Chondrocyte (in vitro differentiated cells): ENCODE measurements around the gene APP. TPM values are rescaled to one million over a fixed set of nuclear protein-coding genes. Genes with fewer than 3 reads are reported as not detected.
A peak's percentile ranks its signal among the peaks of the same experiment; 100 is the strongest.

Experiments used
- DNase-seq: peaks from one replicate; pipeline ENCODE4 v3.0.0; 2021; ENCODE audit warnings: mixed read lengths, low spot score
- H3K27ac Mint-ChIP-seq: one replicate; pipeline ENCODE4 v1.8.0; 2021; ENCODE audit warnings: mild to moderate bottlenecking, moderate library complexity, mixed read lengths; ENCODE audit not compliant: unreplicated experiment
- H3K27me3 Mint-ChIP-seq: 2 replicates; pipeline ENCODE4 v1.8.0; 2021; ENCODE audit warnings: low read depth, mixed read lengths
- H3K36me3 Mint-ChIP-seq: 2 replicates; pipeline ENCODE4 v1.8.0; 2021; ENCODE audit warnings: low read depth, mixed read lengths
- H3K4me1 Mint-ChIP-seq: 2 replicates; pipeline ENCODE4 v1.8.0; 2021; ENCODE audit warnings: low read depth, mild to moderate bottlenecking, mixed read lengths
- H3K4me3 Mint-ChIP-seq: one replicate; pipeline ENCODE4 v1.8.0; 2021; ENCODE audit warnings: mild to moderate bottlenecking, moderate library complexity, mixed read lengths; ENCODE audit not compliant: unreplicated experiment
- H3K9me3 Mint-ChIP-seq: 2 replicates; pipeline ENCODE4 v1.8.0; 2021; ENCODE audit warnings: low read depth, mixed read lengths
- CTCF ChIP-seq: fragments of 200-600 bp; sonication (generic); IDR thresholded peaks from 2 replicates; pipeline ENCODE4 v1.5.0; 2021; ENCODE audit warnings: antibody characterized with exemption, mild to moderate bottlenecking, moderate library complexity
- total RNA-seq: library from RNA; stranded (reverse); gene quantifications from 3 replicates; pipeline ENCODE4 v1.2.1, GENCODE V29; 2021

The APP gene
- total RNA-seq, 1 donor from 2014 or later, result 442 TPM

- no peak overlapping the region for H3K4me3 Mint-ChIP-seq
- peak overlapping the region; percentile 45 for H3K27ac Mint-ChIP-seq
- H3K36me3 Mint-ChIP-seq, result peaks cover 1% of the 10 kb centered on the region
- H3K27me3 Mint-ChIP-seq, result no peaks in the 10 kb centered on the region
- H3K9me3 Mint-ChIP-seq, result no peaks in the 10 kb centered on the region
- no peak for TF ChIP-seq CTCF
- H3K4me1 Mint-ChIP-seq, result peaks cover 45% of the 10 kb centered on the region
- DNase-seq, result no peak
Measured at GRCh38 chr21:26115305-26115704, 55.3 kb downstream of the APP start.

- Mint-ChIP-seq H3K4me1 (peaks cover 37% of the 10 kb centered on the region), H3K9me3 (no peaks in the 10 kb centered on the region), H3K4me3 (no peak overlapping the region), H3K27ac (no peak overlapping the region), H3K36me3 (peaks cover 1% of the 10 kb centered on the region), H3K27me3 (no peaks in the 10 kb centered on the region)
- no peak for DNase-seq
- TF ChIP-seq CTCF, result no peak
Measured at GRCh38 chr21:26112975-26113374, 57.6 kb downstream of the APP start.

- Mint-ChIP-seq H3K9me3 (no peaks in the 10 kb centered on the region), H3K27ac (peak overlapping the region; percentile 41), H3K4me1 (peaks cover 34% of the 10 kb centered on the region)
Measured at GRCh38 chr21:26112127-26112742, 58.3 kb downstream of the APP start.

GRCh38 chr21:26110715-26111114 is 59.9 kb downstream of the APP start:
- H3K4me3 Mint-ChIP-seq, result no peak overlapping the region
- no peaks in the 10 kb centered on the region for H3K9me3 Mint-ChIP-seq
- peaks cover 22% of the 10 kb centered on the region for H3K4me1 Mint-ChIP-seq
- H3K27ac Mint-ChIP-seq, result no peak overlapping the region
- no peak for DNase-seq
- no peak for TF ChIP-seq CTCF
- no peaks in the 10 kb centered on the region for H3K27me3 Mint-ChIP-seq
- H3K36me3 Mint-ChIP-seq, result peaks cover 1% of the 10 kb centered on the region

More at GRCh38 chr21:26112127-26112742, 58.3 kb downstream of the APP start:
- H3K4me3 Mint-ChIP-seq, result no peak overlapping the region
- no peak for TF ChIP-seq CTCF
- DNase-seq, result no peak
- H3K27me3 Mint-ChIP-seq, result no peaks in the 10 kb centered on the region
- peaks cover 1% of the 10 kb centered on the region for H3K36me3 Mint-ChIP-seq

GRCh38 chr21:26107429-26107828 is 63.1 kb downstream of the APP start:
- no peak for TF ChIP-seq CTCF
- no peak for DNase-seq
- no peaks in the 10 kb centered on the region for H3K9me3 Mint-ChIP-seq
- no peak overlapping the region for H3K4me3 Mint-ChIP-seq
- peaks cover 3% of the 10 kb centered on the region for H3K36me3 Mint-ChIP-seq
- no peaks in the 10 kb centered on the region for H3K27me3 Mint-ChIP-seq
- peaks cover 6% of the 10 kb centered on the region for H3K4me1 Mint-ChIP-seq
- H3K27ac Mint-ChIP-seq, result no peak overlapping the region
